ENCODE measurements around the gene PEX5L.
A peak's percentile ranks its signal among the peaks of the same experiment; 100 is the strongest.

PEX5L gene

GRCh38 chr3:179887295-179887943, 149.3 kb downstream of the PEX5L start:
- no peak for DNase-seq

- DNase-seq, result no peak
Measured at GRCh38 chr3:179885950-179886349, 150.8 kb downstream of the PEX5L start.

DNA sequence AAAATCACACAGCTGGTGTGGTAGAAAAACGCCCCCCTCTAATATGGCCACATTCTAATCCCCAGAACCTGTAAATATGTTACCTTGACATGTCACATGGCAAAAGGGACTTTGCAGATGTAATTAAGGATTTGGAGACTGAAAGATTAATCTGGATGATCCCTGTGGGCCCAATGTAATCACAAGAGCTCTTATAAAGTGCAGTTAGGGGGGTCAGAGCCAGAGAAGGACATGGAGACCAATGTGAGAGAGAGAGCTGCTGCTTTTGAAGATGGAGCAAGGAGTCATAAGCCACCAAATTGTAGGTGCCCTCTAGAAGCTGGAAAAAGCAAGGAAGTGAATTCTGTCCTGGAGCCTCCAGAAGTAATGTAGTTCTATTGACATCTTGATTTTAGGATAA, 152.6 kb downstream of the PEX5L start:
- no peak for DNase-seq

GRCh38 chr3:179882292-179882691, 154.4 kb downstream of the PEX5L start:
- DNase-seq, result no peak

- no peak for DNase-seq
Measured at GRCh38 chr3:179881791-179882190, 154.9 kb downstream of the PEX5L start.

GRCh38 chr3:179880868-179881267, 155.9 kb downstream of the PEX5L start:
- DNase-seq, result no peak

DNA sequence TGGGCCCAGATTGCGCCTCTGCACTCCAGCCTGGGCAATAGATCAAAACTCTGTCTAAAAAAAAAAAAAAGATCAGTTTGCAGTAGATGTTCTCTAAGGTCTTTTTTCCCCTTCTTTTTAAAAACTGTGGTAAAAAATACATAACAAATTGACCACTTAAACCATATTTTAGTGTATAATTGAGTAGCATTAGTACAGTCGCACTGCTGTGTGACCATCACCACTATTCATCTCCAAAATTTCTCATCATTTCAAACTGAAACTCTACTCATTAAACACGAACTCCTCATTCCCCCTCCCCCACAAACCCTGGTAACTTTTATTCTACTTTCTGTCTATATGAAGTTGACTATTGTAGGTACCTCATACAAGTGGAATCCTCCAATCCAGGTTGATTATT, 160.3 kb downstream of the PEX5L start:
- no peak for DNase-seq

GRCh38 chr3:179872842-179873241, 163.9 kb downstream of the PEX5L start:
- DNase-seq, result no peak

DNA sequence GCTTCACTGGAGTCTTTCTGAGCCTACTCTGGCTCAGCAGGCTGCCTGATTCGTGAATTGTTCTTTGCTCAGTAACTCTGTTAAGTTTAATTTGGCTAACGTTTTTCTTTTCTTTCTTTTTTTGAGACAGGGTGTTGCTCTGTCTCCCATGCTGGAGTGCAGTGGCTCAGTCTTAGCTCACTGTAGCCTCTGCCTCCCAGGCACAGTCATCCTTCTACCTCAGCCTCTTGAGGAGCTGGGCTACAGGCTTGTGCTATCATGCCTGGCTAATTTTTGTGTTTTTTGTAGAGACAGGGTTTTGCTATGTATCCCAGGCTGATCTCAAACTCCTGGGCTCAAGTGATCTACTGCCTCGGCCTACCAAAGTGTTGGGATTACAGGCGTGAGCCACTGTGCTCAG, 165.0 kb downstream of the PEX5L start:
- DNase-seq, result no peak

DNA sequence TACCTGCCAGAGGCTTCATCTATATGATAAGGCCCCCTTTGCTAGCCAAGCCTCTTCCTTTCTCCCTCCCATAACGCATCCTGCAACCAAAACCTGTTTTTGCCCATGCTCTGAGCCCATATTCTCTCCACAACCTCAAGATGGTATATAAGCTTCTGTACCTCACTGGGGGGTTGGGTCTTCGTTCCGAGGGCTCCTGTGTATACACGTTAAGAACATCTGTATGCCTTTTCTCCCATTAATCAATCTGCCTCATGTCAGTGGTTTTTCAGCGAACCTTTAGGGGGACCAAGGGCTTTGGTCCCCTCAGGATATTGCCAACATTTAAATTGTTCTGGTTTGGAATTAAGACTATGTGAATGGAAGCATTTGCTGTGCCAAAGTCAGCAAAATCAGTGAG, 168.0 kb downstream of the PEX5L start:
- no peak for DNase-seq

DNA sequence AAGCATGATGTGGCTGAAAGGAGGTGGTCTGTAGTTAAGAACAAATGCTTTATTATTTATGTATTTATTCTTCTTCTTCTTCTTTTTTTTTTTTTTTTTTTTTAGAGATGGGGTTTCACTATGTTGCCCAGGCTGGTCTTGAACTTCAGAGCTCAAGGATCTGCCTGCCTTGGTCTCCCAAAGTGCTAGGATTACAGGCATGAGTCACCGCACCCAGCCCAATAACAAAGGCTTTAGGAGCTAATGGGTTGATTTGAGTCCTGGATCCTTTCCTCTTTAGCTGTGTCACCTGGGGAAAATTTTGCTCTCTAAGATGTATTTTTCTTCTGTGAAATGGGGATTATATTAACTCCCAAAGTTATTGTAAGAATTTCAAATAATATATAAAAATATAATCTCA, 168.8 kb downstream of the PEX5L start:
- DNase-seq, result no peak

DNA sequence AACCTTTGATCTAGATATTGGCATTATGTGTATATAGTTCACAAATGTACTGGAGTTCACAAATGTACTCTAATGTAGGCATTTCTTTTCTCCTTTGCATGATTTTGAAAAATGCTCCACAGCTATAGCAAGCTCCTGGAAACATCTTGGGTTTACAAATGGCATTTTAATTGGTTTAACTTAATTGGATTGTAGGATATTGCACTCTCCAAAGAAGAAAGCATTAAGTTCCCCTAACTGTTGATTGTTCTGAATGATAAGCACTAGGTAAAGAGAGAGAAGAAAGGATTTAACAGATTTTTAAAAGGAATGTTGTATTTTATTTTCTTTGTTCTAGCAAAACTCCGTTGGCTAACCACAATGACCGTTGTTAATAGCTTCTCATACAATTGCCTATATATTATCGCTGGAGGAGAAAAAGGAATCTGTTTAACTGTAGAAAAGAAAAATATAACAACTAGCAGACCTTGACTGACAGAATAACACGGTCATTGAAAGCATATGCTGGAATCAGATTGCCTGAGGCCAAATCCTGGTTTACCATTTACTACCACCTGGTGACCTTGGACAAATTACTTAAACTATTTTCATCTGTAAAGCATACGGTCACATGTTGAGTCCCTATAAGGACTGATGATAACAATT, 170.8 kb downstream of the PEX5L start:
- no peak for DNase-seq

GRCh38 chr3:179861953-179862352, 174.8 kb downstream of the PEX5L start:
- DNase-seq, result no peak

- DNase-seq, result no peak
Measured at GRCh38 chr3:179861292-179861691, 175.4 kb downstream of the PEX5L start.

GRCh38 chr3:179860275-179861107, 176.2 kb downstream of the PEX5L start:
- peak; percentile 21 for DNase-seq

- DNase-seq, result no peak
Measured at GRCh38 chr3:179853176-179853575, 183.6 kb downstream of the PEX5L start.

DNA sequence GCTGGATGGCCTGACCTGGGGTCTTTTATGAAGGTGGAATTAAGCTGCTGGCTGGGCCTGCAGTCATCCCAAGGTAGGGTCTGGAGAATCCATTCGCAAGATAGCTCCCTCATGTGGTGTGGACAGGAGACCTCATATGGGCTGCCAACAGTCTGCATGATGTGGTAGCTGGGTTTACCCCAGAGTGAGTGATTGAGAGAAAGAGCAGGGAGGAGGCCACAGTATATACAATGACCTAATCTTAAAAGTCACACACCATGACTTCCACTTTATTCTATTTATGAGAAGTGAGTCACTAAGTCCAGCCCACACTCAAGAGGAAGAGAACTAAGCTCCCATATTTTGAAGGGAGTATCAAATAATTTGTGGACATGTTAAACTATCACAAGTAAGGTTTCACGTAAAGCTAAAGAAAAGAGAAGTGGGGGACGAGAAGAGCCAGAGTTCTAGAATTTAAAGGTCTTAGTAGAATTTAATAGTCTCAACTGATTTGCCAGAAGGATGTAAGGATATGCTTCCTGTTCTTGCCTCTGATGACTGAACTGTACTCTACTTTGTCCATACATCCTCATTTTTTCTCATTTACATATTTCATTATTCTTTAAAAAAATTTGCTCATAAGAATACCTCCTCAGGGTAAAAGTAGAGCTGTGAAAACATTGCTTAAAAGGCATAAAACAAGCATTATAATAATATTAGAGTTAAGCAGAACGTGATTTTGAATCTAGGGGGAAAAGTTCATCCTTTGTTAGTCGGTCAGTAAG, 184.4 kb downstream of the PEX5L start:
- no peak for DNase-seq

DNA sequence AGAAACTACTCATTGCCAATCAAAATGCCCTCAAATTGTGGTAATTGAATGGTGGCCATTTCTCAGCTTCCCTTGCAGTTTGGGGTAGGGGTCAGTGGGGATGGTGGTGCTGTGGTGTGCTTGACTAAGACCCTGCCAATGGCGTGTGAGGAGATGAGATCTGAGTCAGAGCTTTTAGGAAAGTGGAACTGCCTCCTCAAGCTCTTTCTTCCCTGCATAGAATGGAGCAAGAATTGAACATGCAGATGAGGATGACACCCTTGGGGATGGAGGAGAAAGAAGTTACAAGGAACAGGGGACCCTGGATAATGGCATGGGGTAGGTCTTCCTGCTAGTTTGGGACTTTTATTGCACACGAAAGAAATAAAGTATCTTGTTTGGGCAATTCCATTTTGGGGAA, 188.0 kb downstream of the PEX5L start:
- DNase-seq, result no peak

DNA sequence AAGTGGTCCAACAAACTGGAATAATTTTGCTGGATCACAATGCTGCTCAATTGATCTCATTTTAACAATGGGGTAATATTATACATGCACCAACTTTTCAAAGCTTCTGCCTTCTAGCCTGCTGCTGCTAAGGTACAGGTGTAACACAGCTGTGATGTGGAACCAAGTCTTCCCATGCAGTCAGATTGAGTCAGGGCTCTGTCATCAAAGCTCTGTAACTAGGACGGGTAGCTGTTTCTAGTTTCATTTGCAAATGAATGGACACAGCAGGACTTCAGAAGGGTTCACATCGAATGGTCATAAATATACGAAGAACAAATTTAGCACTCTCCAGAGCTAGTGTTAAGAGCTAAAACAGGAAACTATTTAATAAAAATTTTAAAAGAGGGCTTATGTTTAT, 194.7 kb downstream of the PEX5L start:
- no peak for DNase-seq

DNA sequence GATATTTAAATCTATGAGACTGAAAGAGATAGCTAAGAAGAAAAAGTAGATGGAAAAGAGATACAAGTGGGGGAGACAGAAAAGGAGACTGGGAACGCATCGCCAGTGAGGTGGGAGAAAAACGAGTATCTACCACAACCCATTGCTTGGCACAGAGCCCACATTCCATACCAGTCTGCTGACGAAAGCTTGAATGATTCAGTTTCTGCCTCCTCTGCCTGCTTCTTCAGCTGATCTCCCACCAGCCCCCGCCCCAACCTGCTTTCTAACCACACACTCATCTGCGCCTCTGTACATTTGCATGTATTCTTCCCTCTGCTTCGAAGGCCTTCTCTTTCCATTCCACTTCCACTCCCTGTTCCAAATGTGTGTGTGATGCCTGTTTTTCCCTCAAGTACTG, 195.8 kb downstream of the PEX5L start:
- no peak for DNase-seq

GRCh38 chr3:179837374-179837773, 199.4 kb downstream of the PEX5L start:
- no peak for DNase-seq

- no peak for DNase-seq
Measured at GRCh38 chr3:179833294-179833693, 203.4 kb downstream of the PEX5L start.

DNA sequence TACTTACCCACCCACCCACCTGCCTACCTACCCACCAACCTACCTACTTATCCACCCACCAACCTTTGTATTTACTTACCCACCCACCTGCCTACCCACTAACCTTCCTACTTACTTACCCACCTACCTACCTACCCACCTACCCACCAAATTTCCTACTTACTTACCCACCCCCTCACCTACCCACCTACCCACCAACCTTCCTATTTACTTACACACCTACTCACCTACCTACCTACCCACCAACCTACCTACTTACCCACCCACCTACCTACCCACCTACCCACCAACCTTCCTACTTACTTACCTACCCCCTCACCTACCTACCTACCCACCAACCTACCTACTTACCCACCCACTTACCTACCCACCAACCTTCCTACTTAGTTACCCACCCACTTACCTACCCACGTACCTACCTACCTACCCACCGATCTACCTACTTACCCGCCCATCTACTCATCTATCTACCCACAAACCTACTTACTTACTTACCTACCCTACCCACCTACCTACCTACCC, 204.3 kb downstream of the PEX5L start:
- DNase-seq, result no peak

Data from stimulated activated CD4-positive, alpha-beta T cell treated with anti-CD3 and anti-CD28 coated beads, Interleukin-1b, Interleukin-23, amount 100 ng/mL, for 48 hours (primary cell).